SK-N-SH (cell line): ENCODE measurements around the gene PXDN. TPM values are rescaled to one million over a fixed set of nuclear protein-coding genes. Genes with fewer than 3 reads are reported as not detected.

Experiments
- CTCF ChIA-PET: fragments of 300-600, 350-600 bp; formaldehyde crosslinking; extraction: SDS; loops from one replicate; lab custom pipeline; 2021; lab: Yijun Ruan, JAX
- POLR2A ChIA-PET: fragments of 350-600 bp; sonication (Branson Sonifier 250); formaldehyde crosslinking; extraction: SDS; loops from one replicate; lab custom pipeline; 2020; ENCODE audit warnings: antibody characterized with exemption, inconsistent platforms; lab: Yijun Ruan, JAX
- DNase-seq: peaks from one replicate; pipeline ENCODE4 v3.0.0; 2012
- H2AFZ ChIP-seq: fragments of 200-600 bp; sonication (generic); 2 replicates; pipeline ENCODE4 v1.8.1; 2016; ENCODE audit warnings: antibody characterized with exemption, mild to moderate bottlenecking, low read depth
- H3F3A ChIP-seq: fragments of 200-600 bp; sonication (generic); replicated peaks from 2 replicates; pipeline ENCODE3; 2016; ENCODE audit warnings: antibody characterized with exemption, mild to moderate bottlenecking; ENCODE audit not compliant: insufficient read depth
- H3K27ac ChIP-seq, 2 experiments: fragments of 200-500 bp in 1 of 2; fragments of 200-600 bp in 1 of 2; sonication (Bioruptor generic) in 1 of 2; sonication (generic), shearing (Covaris generic) in 1 of 2; 2 replicates each; pipeline versions ENCODE4 v1.5.1 to v1.6.1; 2014 to 2016; ENCODE audit warnings: low read depth in 2 of 2, inconsistent platforms in 1 of 2, low read length in 1 of 2, mild to moderate bottlenecking in 1 of 2, mixed read lengths in 1 of 2
- H3K27me3 ChIP-seq: fragments of 200-600 bp; sonication (generic), shearing (Covaris generic); 2 replicates; pipeline ENCODE4 v1.6.1; 2016; ENCODE audit warnings: mixed run types; ENCODE audit not compliant: insufficient read depth
- H3K36me3 ChIP-seq, 2 experiments: fragments of 200-500 bp in 1 of 2; fragments of 200-600 bp in 1 of 2; sonication (Bioruptor generic) in 1 of 2; sonication (generic) in 1 of 2; replicated peaks in 1 of 2; 2 replicates each; pipeline versions ENCODE3 to v1.5.1; 2014 to 2016; ENCODE audit warnings: low read length in 1 of 2, mild to moderate bottlenecking in 1 of 2; ENCODE audit not compliant: insufficient read depth in 2 of 2, control insufficient read depth in 1 of 2
- H3K4me1 ChIP-seq, 2 experiments: fragments of 200-500 bp in 1 of 2; fragments of 200-600 bp in 1 of 2; sonication (Bioruptor generic) in 1 of 2; sonication (generic), shearing (Covaris generic) in 1 of 2; 2 replicates each; pipeline versions ENCODE4 v1.5.1 to v1.6.1; 2014 to 2016; ENCODE audit warnings: low read depth in 1 of 2, low read length in 1 of 2, mixed run types in 1 of 2; ENCODE audit not compliant: insufficient read depth in 2 of 2, control insufficient read depth in 1 of 2
- H3K4me2 ChIP-seq: fragments of 200-600 bp; sonication (generic), shearing (Covaris generic); 2 replicates; pipeline ENCODE4 v1.6.1; 2017; ENCODE audit warnings: mixed run types
- H3K4me3 ChIP-seq, 2 experiments: fragments of 200-500 bp in 1 of 2; fragments of 200-600 bp in 1 of 2; sonication (Bioruptor generic) in 1 of 2; sonication (generic), shearing (Covaris generic) in 1 of 2; 2 replicates each; pipeline versions ENCODE4 v1.5.1 to v1.8.1; 2014 to 2016; ENCODE audit warnings: low read depth in 2 of 2, inconsistent platforms in 1 of 2, low read length in 1 of 2, mild to moderate bottlenecking in 1 of 2, mixed read lengths in 1 of 2, moderate library complexity in 1 of 2
- H3K79me2 ChIP-seq: fragments of 200-600 bp; sonication (generic); 2 replicates; pipeline ENCODE4 v1.8.1; 2017; ENCODE audit warnings: mild to moderate bottlenecking; ENCODE audit not compliant: insufficient read depth
- H3K9ac ChIP-seq: fragments of 200-600 bp; sonication (generic); 2 replicates; pipeline ENCODE4 v1.6.1; 2017; ENCODE audit warnings: mixed run types
- H3K9me2 ChIP-seq: fragments of 200-600 bp; sonication (generic); 2 replicates; pipeline ENCODE4 v1.6.1; 2017; ENCODE audit warnings: mixed run types
- H3K9me3 ChIP-seq: fragments of 200-600 bp; sonication (generic); 2 replicates; pipeline ENCODE4 v1.6.1; 2017; ENCODE audit warnings: mixed run types, mild to moderate bottlenecking, moderate library complexity
- H4K20me1 ChIP-seq: fragments of 200-600 bp; sonication (generic); 2 replicates; pipeline ENCODE4 v1.6.1; 2017; ENCODE audit warnings: mild to moderate bottlenecking, mixed run types; ENCODE audit not compliant: insufficient read depth
- EZH2phosphoT487 ChIP-seq: fragments of 200-600 bp; sonication (generic); IDR thresholded peaks from 2 replicates; pipeline ENCODE4 v1.6.1; 2017; ENCODE audit warnings: low read depth, mixed run types, mild to moderate bottlenecking, antibody characterized with exemption, moderate library complexity, borderline replicate concordance
- FOSL2 ChIP-seq: IDR thresholded peaks from 2 replicates; pipeline ENCODE4 v1.4.0; 2012; ENCODE audit warnings: low read depth, mild to moderate bottlenecking, moderate library complexity, borderline replicate concordance
- FOXM1 ChIP-seq: IDR thresholded peaks from 2 replicates; pipeline ENCODE4 v1.4.0; 2012; ENCODE audit warnings: low read depth, mild to moderate bottlenecking
- GABPA ChIP-seq: IDR thresholded peaks from 2 replicates; pipeline ENCODE4 v1.4.0; 2012; ENCODE audit warnings: low read depth, mild to moderate bottlenecking
- MXI1 ChIP-seq: IDR thresholded peaks from 2 replicates; pipeline ENCODE4 v1.6.1; 2012; ENCODE audit warnings: mild to moderate bottlenecking, low read depth, low read length, improper control_type of control experiment
- NFIC ChIP-seq: IDR thresholded peaks from 2 replicates; pipeline ENCODE4 v1.4.0; 2012; ENCODE audit warnings: borderline replicate concordance
- NRF1 ChIP-seq: IDR thresholded peaks from 2 replicates; pipeline ENCODE4 v1.6.1; 2012; ENCODE audit warnings: low read depth, mild to moderate bottlenecking, low read length
- PBX3 ChIP-seq: IDR thresholded peaks from 2 replicates; pipeline ENCODE4; 2012
- POLR2AphosphoS5 ChIP-seq: IDR thresholded peaks from 2 replicates; pipeline ENCODE4 v1.6.1; 2012; ENCODE audit warnings: low read depth, low read length
- RCOR1 ChIP-seq: fragments of 150-350 bp; IDR thresholded peaks from 2 replicates; pipeline ENCODE4 v1.6.1; 2017; ENCODE audit warnings: antibody characterized with exemption, low read length
- RFX5 ChIP-seq: IDR thresholded peaks from 2 replicates; pipeline ENCODE4 v1.6.1; 2012; ENCODE audit warnings: mild to moderate bottlenecking, improper control_type of control experiment, low read length
- RXRA ChIP-seq: IDR thresholded peaks from 2 replicates; pipeline ENCODE4 v1.4.0; 2012; ENCODE audit warnings: low read depth, mild to moderate bottlenecking, borderline replicate concordance
- SIN3A ChIP-seq: IDR thresholded peaks from 2 replicates; pipeline ENCODE4 v1.6.1; 2012; ENCODE audit warnings: low read depth, mild to moderate bottlenecking, low read length, moderate library complexity, borderline replicate concordance
- SMC3 ChIP-seq: IDR thresholded peaks from 2 replicates; pipeline ENCODE4 v1.6.1; 2012; ENCODE audit warnings: low read depth, low read length, improper control_type of control experiment
- TEAD4 ChIP-seq: IDR thresholded peaks from 2 replicates; pipeline ENCODE4 v1.4.0; 2012; ENCODE audit warnings: mild to moderate bottlenecking, borderline replicate concordance; ENCODE audit not compliant: insufficient read depth
- USF1 ChIP-seq: IDR thresholded peaks from 2 replicates; pipeline ENCODE4 v1.4.0; 2012; ENCODE audit warnings: low read depth, borderline replicate concordance
- YY1 ChIP-seq: IDR thresholded peaks from 2 replicates; pipeline ENCODE4 v1.4.0; 2012; ENCODE audit warnings: low read depth, mild to moderate bottlenecking
- WGBS: methylation state at CpG from one replicate; pipeline ENCODE4 v1.1.6; 2017; ENCODE audit warnings: low lambda C conversion rate; 5-methylcytosine and 5-hydroxymethylcytosine counted together
- polyA plus RNA-seq, 3 experiments: library from polyadenylated mRNA; depleted of rRNA; stranded (reverse); fragments of >200 nt; gene quantifications; 2 replicates each; pipeline ENCODE4 v1.2.3, GENCODE V29; 2012
- TF ChIP-seq, protein P1 (sequence below): IDR thresholded peaks from 2 replicates; pipeline ENCODE4 v1.6.1; 2012; ENCODE audit warnings: mild to moderate bottlenecking, low read depth, low read length, moderate library complexity

Gene PXDN
- polyA plus RNA-seq, 1 of the 3 experiments (the other 2 are of a cell fraction): 146 TPM

DNA sequence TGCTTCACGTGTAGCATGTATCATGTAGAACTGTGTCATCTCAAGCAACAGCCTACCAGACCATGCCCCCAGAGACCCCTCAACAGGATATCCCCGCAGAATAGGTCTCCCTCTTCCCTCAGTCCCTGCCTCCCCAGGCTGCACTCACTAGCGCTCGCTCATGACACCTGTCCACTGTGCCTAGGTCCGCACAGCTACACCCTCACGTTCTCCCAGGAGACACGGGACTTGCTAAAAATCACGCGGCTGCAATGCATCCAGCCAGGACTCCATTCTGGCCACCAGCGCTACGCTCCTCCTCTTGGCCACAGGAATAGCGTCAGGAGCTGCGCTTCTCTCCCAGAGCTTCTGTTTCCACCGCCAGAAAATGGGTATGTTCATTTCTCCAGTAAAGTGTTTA is 2.5 kb downstream of the PXDN start:
- Histone ChIP-seq H3K79me2 (peaks cover 71% of the 10 kb centered on the region), H3K27ac (peak overlapping the region; percentile 95 to 98), H3K27me3 (no peaks in the 10 kb centered on the region), H3K36me3 (peaks cover 6 to 7% of the 10 kb centered on the region in 2 experiments), H3K9me3 (no peaks in the 10 kb centered on the region), H3K9me2 (no peaks in the 10 kb centered on the region), H4K20me1 (no peaks in the 10 kb centered on the region), H3K4me3 (peak overlapping the region; percentile 84 to 91), H3K4me2 (peak overlapping the region; percentile 80), H3K4me1 (peaks cover 36 to 66% of the 10 kb centered on the region in 2 experiments), H3F3A (peaks cover 36% of the 10 kb centered on the region), H3K9ac (peak overlapping the region; percentile 98), H2AFZ (no peak overlapping the region)
- ChIA-PET POLR2A (interaction anchor here (0.7 to 2.4 kb wide), 4 partner anchors 10 to 98 kb away, joined by 3 to 12 read pairs (median 4); no protein-coding TSS in a partner anchor), CTCF (interaction anchor here (0.9 to 3.3 kb wide), 20 partner anchors 10 to 191 kb away, joined by 3 to 35 read pairs (median 4); no protein-coding TSS in a partner anchor)
- DNase-seq: no peak
- WGBS: 90% methylated on average over 14 of the region's 14 CpGs
- TF ChIP-seq NRF1 (no peak), YY1 (no peak), RFX5 (no peak), EZH2phosphoT487 (no peak), POLR2AphosphoS5 (no peak), GABPA (no peak), MXI1 (no peak), PBX3 (no peak), TEAD4 (no peak), SIN3A (no peak), RXRA (no peak), NFIC (no peak), FOSL2 (no peak), RCOR1 (no peak), SMC3 (no peak), FOXM1 (no peak), USF1 (no peak)
- TF ChIP-seq, protein P1, sequence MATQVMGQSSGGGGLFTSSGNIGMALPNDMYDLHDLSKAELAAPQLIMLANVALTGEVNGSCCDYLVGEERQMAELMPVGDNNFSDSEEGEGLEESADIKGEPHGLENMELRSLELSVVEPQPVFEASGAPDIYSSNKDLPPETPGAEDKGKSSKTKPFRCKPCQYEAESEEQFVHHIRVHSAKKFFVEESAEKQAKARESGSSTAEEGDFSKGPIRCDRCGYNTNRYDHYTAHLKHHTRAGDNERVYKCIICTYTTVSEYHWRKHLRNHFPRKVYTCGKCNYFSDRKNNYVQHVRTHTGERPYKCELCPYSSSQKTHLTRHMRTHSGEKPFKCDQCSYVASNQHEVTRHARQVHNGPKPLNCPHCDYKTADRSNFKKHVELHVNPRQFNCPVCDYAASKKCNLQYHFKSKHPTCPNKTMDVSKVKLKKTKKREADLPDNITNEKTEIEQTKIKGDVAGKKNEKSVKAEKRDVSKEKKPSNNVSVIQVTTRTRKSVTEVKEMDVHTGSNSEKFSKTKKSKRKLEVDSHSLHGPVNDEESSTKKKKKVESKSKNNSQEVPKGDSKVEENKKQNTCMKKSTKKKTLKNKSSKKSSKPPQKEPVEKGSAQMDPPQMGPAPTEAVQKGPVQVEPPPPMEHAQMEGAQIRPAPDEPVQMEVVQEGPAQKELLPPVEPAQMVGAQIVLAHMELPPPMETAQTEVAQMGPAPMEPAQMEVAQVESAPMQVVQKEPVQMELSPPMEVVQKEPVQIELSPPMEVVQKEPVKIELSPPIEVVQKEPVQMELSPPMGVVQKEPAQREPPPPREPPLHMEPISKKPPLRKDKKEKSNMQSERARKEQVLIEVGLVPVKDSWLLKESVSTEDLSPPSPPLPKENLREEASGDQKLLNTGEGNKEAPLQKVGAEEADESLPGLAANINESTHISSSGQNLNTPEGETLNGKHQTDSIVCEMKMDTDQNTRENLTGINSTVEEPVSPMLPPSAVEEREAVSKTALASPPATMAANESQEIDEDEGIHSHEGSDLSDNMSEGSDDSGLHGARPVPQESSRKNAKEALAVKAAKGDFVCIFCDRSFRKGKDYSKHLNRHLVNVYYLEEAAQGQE: no peak
